ENCODE measurements around the gene CNTROB.

CNTROB gene, protein sequence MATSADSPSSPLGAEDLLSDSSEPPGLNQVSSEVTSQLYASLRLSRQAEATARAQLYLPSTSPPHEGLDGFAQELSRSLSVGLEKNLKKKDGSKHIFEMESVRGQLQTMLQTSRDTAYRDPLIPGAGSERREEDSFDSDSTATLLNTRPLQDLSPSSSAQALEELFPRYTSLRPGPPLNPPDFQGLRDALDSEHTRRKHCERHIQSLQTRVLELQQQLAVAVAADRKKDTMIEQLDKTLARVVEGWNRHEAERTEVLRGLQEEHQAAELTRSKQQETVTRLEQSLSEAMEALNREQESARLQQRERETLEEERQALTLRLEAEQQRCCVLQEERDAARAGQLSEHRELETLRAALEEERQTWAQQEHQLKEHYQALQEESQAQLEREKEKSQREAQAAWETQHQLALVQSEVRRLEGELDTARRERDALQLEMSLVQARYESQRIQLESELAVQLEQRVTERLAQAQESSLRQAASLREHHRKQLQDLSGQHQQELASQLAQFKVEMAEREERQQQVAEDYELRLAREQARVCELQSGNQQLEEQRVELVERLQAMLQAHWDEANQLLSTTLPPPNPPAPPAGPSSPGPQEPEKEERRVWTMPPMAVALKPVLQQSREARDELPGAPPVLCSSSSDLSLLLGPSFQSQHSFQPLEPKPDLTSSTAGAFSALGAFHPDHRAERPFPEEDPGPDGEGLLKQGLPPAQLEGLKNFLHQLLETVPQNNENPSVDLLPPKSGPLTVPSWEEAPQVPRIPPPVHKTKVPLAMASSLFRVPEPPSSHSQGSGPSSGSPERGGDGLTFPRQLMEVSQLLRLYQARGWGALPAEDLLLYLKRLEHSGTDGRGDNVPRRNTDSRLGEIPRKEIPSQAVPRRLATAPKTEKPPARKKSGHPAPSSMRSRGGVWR

GRCh38 chr17:7931709-7932482 is at the start of gene CNTROB, which contains the start of gene TRAPPC1:
Gene CNTROB, plus strand, starts transcription at chr17:7932206. Its CDS starts 874 bp downstream, at chr17:7933080.
Gene TRAPPC1, minus strand, starts transcription at chr17:7931946. Its CDS starts 117 bp downstream, at chr17:7931829.
- Histone ChIP-seq H3K27me3 (ENCODE audit: control insufficient read depth, insufficient read depth, low read length) (no peaks in the 10 kb centered on the region), H3K4me3 (ENCODE audit: low read length) (peak within 1 kb of the TSS; percentile 79), H3K9me3 (ENCODE audit: control insufficient read depth, low read length) (no peaks in the 10 kb centered on the region), H3K4me1 (ENCODE audit: control insufficient read depth, insufficient read depth, low read length) (peaks cover 19% of the 10 kb centered on the region), H3K36me3 (ENCODE audit: control insufficient read depth, insufficient read depth, low read length) (no peaks in the 10 kb centered on the region), H3K9ac (ENCODE audit: low read length) (peak within 1 kb of the TSS; percentile 87)

DNA sequence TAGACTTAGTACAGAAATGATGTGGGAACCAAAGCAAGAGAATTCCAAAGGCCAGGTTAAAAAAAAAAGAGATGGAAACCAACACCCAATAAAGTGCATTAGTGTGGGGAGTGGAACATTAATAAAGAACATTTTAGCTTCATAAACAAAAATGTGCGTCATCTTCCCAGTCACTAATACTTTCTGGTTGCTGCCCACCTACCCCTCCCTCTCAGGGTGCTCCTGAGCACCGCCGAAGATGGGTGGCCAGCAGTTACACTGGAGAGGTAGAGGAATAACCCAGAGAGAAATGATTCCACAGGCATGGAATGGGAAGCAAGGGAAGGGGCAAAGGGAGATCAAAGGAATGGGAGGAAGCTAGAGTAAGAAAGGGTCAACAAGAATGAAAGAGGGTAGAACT is 49.4 kb upstream of the CNTROB start:
- Histone ChIP-seq H3K27me3 (ENCODE audit: control insufficient read depth, insufficient read depth, low read length) (no peaks in the 10 kb centered on the region), H3K9ac (ENCODE audit: low read length) (no peak overlapping the region), H3K9me3 (ENCODE audit: control insufficient read depth, low read length) (no peaks in the 10 kb centered on the region), H3K4me1 (ENCODE audit: control insufficient read depth, insufficient read depth, low read length) (peaks cover 22% of the 10 kb centered on the region), H3K36me3 (ENCODE audit: control insufficient read depth, insufficient read depth, low read length) (no peaks in the 10 kb centered on the region), H3K4me3 (ENCODE audit: low read length) (no peak overlapping the region)

GRCh38 chr17:7883781-7884386 is 48.1 kb upstream of the CNTROB start:
- H3K4me1 ChIP-seq (ENCODE audit: control insufficient read depth, insufficient read depth, low read length): peaks cover 34% of the 10 kb centered on the region
- H3K36me3 ChIP-seq (ENCODE audit: control insufficient read depth, insufficient read depth, low read length): no peaks in the 10 kb centered on the region
- no peak overlapping the region for H3K4me3 ChIP-seq (ENCODE audit: low read length)
- no peaks in the 10 kb centered on the region for H3K27me3 ChIP-seq (ENCODE audit: control insufficient read depth, insufficient read depth, low read length)
- no peaks in the 10 kb centered on the region for H3K9me3 ChIP-seq (ENCODE audit: control insufficient read depth, low read length)
- H3K9ac ChIP-seq (ENCODE audit: low read length): peak overlapping the region; percentile 42

GRCh38 chr17:7884581-7885366 is 47.2 kb upstream of the CNTROB start:
- H3K4me3 ChIP-seq (ENCODE audit: low read length): no peak overlapping the region
- H3K4me1 ChIP-seq (ENCODE audit: control insufficient read depth, insufficient read depth, low read length): peaks cover 43% of the 10 kb centered on the region
- H3K36me3 ChIP-seq (ENCODE audit: control insufficient read depth, insufficient read depth, low read length): no peaks in the 10 kb centered on the region
- no peaks in the 10 kb centered on the region for H3K27me3 ChIP-seq (ENCODE audit: control insufficient read depth, insufficient read depth, low read length)
- H3K9me3 ChIP-seq (ENCODE audit: control insufficient read depth, low read length): no peaks in the 10 kb centered on the region
- H3K9ac ChIP-seq (ENCODE audit: low read length): peak overlapping the region; percentile 79

DNA sequence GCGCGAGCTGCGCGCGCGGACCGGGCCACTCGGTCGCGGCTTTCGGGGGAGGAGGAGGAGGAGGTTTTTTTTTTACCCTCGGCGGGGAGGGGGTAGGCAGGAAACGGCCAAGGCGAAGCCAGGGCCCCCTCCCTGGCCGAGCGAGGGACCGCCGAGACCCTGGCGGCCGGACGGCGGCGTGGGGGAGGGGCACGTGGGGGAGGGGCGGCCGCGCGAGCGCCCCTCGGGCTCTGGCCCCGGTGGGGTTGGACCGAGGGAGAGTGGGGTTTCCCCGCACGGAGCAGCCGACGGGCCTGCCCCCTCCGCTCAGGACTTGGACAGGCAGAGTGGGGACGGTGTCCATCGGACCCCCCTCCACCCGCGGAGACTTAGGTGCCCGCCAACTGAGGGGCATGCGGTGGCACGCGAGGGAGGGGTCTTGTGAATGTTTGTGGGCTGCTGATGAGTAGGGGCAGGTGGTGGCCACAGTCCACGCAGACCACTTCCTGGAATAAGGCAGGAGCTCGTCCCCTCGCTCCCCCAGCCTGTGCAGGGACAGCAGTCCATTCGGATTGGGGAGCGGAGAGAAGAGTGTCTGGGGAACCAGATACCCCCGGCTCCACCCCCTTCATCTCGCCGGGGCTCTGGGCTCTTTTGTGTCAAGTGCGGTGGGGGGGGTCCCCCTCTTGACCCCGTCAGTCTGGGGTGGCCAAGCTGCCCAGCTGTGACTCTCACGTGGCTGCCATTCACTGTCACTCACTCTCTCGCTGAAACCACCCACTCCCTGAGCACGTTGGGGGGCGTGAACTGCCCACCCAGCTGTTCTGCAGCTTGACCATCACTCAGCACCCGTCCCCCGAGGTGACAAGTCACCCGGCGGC is 46.4 kb upstream of the CNTROB start:
- Histone ChIP-seq H3K27me3 (ENCODE audit: control insufficient read depth, insufficient read depth, low read length) (no peaks in the 10 kb centered on the region), H3K9ac (ENCODE audit: low read length) (peak overlapping the region; percentile 79), H3K9me3 (ENCODE audit: control insufficient read depth, low read length) (no peaks in the 10 kb centered on the region), H3K4me3 (ENCODE audit: low read length) (peak overlapping the region; percentile 84), H3K36me3 (ENCODE audit: control insufficient read depth, insufficient read depth, low read length) (peaks cover under 1% of the 10 kb centered on the region), H3K4me1 (ENCODE audit: control insufficient read depth, insufficient read depth, low read length) (peaks cover 45% of the 10 kb centered on the region)

- Histone ChIP-seq H3K9ac (ENCODE audit: low read length) (peak overlapping the region; percentile 79), H3K27me3 (ENCODE audit: control insufficient read depth, insufficient read depth, low read length) (no peaks in the 10 kb centered on the region), H3K4me3 (ENCODE audit: low read length) (peak overlapping the region; percentile 84), H3K9me3 (ENCODE audit: control insufficient read depth, low read length) (no peaks in the 10 kb centered on the region), H3K36me3 (ENCODE audit: control insufficient read depth, insufficient read depth, low read length) (peaks cover 5% of the 10 kb centered on the region), H3K4me1 (ENCODE audit: control insufficient read depth, insufficient read depth, low read length) (peaks cover 45% of the 10 kb centered on the region)
These were observed 45.6 kb upstream of the CNTROB start for GRCh38 chr17:7886227-7887037.

- Histone ChIP-seq H3K4me1 (ENCODE audit: control insufficient read depth, insufficient read depth, low read length) (peaks cover 40% of the 10 kb centered on the region), H3K4me3 (ENCODE audit: low read length) (no peak overlapping the region), H3K9me3 (ENCODE audit: control insufficient read depth, low read length) (no peaks in the 10 kb centered on the region), H3K9ac (ENCODE audit: low read length) (peak overlapping the region; percentile 79), H3K27me3 (ENCODE audit: control insufficient read depth, insufficient read depth, low read length) (no peaks in the 10 kb centered on the region), H3K36me3 (ENCODE audit: control insufficient read depth, insufficient read depth, low read length) (peaks cover 5% of the 10 kb centered on the region)
These were observed 44.9 kb upstream of the CNTROB start for GRCh38 chr17:7887038-7887481.

GRCh38 chr17:7887482-7888183 is 44.4 kb upstream of the CNTROB start:
- Histone ChIP-seq H3K36me3 (ENCODE audit: control insufficient read depth, insufficient read depth, low read length) (peaks cover 5% of the 10 kb centered on the region), H3K27me3 (ENCODE audit: control insufficient read depth, insufficient read depth, low read length) (no peaks in the 10 kb centered on the region), H3K4me1 (ENCODE audit: control insufficient read depth, insufficient read depth, low read length) (peaks cover 38% of the 10 kb centered on the region), H3K4me3 (ENCODE audit: low read length) (peak overlapping the region; percentile 42), H3K9ac (ENCODE audit: low read length) (peak overlapping the region; percentile 57), H3K9me3 (ENCODE audit: control insufficient read depth, low read length) (no peaks in the 10 kb centered on the region)

GRCh38 chr17:7888184-7888920 is 43.7 kb upstream of the CNTROB start, which contains the start of gene CHD3:
Gene CHD3, plus strand, starts transcription at chr17:7888789. Its CDS starts 212 bp downstream, at chr17:7889001.
- H3K4me3 ChIP-seq (ENCODE audit: low read length): peak within 1 kb of the TSS; percentile 42
- H3K27me3 ChIP-seq (ENCODE audit: control insufficient read depth, insufficient read depth, low read length): no peaks in the 10 kb centered on the region
- peaks cover 38% of the 10 kb centered on the region for H3K4me1 ChIP-seq (ENCODE audit: control insufficient read depth, insufficient read depth, low read length)
- peak within 1 kb of the TSS; percentile 57 for H3K9ac ChIP-seq (ENCODE audit: low read length)
- no peaks in the 10 kb centered on the region for H3K9me3 ChIP-seq (ENCODE audit: control insufficient read depth, low read length)
- peaks cover 5% of the 10 kb centered on the region for H3K36me3 ChIP-seq (ENCODE audit: control insufficient read depth, insufficient read depth, low read length)
